ENCODE results near the gene RAB11FIP3.

DNA sequence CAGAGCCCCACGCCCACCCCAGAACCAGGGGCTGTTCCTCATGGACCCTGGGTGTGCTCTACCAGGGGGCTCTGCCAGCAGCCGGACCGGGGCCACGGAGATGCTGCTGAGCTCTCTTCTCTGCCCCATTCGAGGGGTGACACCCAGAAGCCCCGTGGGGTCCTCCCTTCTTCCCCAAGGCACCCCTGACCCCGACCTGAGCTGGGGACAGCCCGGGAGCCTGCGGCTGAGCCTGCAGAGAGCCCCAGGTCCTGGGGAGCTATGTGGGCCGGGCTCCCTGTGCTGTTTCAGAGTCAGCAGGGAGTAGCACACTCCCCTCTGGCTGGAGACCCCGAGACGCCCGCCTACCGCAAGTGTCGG lies 133.6 kb downstream of the RAB11FIP3 start:
- TF ChIP-seq FOXM1 (IDR thresholded peaks at IDR 0.05; ENCODE audit: low read depth): no peak
- TF ChIP-seq, protein P1, sequence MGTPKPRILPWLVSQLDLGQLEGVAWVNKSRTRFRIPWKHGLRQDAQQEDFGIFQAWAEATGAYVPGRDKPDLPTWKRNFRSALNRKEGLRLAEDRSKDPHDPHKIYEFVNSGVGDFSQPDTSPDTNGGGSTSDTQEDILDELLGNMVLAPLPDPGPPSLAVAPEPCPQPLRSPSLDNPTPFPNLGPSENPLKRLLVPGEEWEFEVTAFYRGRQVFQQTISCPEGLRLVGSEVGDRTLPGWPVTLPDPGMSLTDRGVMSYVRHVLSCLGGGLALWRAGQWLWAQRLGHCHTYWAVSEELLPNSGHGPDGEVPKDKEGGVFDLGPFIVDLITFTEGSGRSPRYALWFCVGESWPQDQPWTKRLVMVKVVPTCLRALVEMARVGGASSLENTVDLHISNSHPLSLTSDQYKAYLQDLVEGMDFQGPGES (IDR thresholded peaks at IDR 0.05; ENCODE audit: low read depth, low read length): no peak
- TF ChIP-seq EZH2phosphoT487 (IDR thresholded peaks at IDR 0.05; ENCODE audit: borderline replicate concordance, low read depth): no peak
- TF ChIP-seq, protein P2, sequence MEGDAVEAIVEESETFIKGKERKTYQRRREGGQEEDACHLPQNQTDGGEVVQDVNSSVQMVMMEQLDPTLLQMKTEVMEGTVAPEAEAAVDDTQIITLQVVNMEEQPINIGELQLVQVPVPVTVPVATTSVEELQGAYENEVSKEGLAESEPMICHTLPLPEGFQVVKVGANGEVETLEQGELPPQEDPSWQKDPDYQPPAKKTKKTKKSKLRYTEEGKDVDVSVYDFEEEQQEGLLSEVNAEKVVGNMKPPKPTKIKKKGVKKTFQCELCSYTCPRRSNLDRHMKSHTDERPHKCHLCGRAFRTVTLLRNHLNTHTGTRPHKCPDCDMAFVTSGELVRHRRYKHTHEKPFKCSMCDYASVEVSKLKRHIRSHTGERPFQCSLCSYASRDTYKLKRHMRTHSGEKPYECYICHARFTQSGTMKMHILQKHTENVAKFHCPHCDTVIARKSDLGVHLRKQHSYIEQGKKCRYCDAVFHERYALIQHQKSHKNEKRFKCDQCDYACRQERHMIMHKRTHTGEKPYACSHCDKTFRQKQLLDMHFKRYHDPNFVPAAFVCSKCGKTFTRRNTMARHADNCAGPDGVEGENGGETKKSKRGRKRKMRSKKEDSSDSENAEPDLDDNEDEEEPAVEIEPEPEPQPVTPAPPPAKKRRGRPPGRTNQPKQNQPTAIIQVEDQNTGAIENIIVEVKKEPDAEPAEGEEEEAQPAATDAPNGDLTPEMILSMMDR (IDR thresholded peaks at IDR 0.05): no peak
- TF ChIP-seq MXI1 (IDR thresholded peaks at IDR 0.05; ENCODE audit: low read depth, low read length): no peak
- TF ChIP-seq TEAD4 (IDR thresholded peaks at IDR 0.05; ENCODE audit: borderline replicate concordance, insufficient read depth): no peak
- TF ChIP-seq EP300 (IDR thresholded peaks at IDR 0.05; ENCODE audit: borderline replicate concordance in 1 of 2, low read depth in 1 of 2, low read length in 1 of 2): no peak
- no peak for TF ChIP-seq GABPA (IDR thresholded peaks at IDR 0.05; ENCODE audit: low read depth)
- no peak for TF ChIP-seq POLR2AphosphoS5 (IDR thresholded peaks at IDR 0.05; ENCODE audit: low read depth, low read length)
- TF ChIP-seq, protein P3, sequence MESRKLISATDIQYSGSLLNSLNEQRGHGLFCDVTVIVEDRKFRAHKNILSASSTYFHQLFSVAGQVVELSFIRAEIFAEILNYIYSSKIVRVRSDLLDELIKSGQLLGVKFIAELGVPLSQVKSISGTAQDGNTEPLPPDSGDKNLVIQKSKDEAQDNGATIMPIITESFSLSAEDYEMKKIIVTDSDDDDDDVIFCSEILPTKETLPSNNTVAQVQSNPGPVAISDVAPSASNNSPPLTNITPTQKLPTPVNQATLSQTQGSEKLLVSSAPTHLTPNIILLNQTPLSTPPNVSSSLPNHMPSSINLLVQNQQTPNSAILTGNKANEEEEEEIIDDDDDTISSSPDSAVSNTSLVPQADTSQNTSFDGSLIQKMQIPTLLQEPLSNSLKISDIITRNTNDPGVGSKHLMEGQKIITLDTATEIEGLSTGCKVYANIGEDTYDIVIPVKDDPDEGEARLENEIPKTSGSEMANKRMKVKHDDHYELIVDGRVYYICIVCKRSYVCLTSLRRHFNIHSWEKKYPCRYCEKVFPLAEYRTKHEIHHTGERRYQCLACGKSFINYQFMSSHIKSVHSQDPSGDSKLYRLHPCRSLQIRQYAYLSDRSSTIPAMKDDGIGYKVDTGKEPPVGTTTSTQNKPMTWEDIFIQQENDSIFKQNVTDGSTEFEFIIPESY (IDR thresholded peaks at IDR 0.05; ENCODE audit: borderline replicate concordance, low read depth): no peak
- no peak for TF ChIP-seq RCOR1 (IDR thresholded peaks at IDR 0.05; ENCODE audit: low read length)
- no peak for TF ChIP-seq GATA2 (CRISPR knock-in tag; IDR thresholded peaks at IDR 0.05)
- TF ChIP-seq NFIC (IDR thresholded peaks at IDR 0.05; ENCODE audit: borderline replicate concordance): no peak
- TF ChIP-seq, protein P4, sequence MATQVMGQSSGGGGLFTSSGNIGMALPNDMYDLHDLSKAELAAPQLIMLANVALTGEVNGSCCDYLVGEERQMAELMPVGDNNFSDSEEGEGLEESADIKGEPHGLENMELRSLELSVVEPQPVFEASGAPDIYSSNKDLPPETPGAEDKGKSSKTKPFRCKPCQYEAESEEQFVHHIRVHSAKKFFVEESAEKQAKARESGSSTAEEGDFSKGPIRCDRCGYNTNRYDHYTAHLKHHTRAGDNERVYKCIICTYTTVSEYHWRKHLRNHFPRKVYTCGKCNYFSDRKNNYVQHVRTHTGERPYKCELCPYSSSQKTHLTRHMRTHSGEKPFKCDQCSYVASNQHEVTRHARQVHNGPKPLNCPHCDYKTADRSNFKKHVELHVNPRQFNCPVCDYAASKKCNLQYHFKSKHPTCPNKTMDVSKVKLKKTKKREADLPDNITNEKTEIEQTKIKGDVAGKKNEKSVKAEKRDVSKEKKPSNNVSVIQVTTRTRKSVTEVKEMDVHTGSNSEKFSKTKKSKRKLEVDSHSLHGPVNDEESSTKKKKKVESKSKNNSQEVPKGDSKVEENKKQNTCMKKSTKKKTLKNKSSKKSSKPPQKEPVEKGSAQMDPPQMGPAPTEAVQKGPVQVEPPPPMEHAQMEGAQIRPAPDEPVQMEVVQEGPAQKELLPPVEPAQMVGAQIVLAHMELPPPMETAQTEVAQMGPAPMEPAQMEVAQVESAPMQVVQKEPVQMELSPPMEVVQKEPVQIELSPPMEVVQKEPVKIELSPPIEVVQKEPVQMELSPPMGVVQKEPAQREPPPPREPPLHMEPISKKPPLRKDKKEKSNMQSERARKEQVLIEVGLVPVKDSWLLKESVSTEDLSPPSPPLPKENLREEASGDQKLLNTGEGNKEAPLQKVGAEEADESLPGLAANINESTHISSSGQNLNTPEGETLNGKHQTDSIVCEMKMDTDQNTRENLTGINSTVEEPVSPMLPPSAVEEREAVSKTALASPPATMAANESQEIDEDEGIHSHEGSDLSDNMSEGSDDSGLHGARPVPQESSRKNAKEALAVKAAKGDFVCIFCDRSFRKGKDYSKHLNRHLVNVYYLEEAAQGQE (IDR thresholded peaks at IDR 0.05; ENCODE audit: low read depth, low read length): no peak
